Activated CD8-positive, alpha-beta memory T cell treated with anti-CD3 and anti-CD28 coated beads for 36 hours (primary cell): ENCODE results near the gene CR2. TPM values are rescaled to one million over a fixed set of nuclear protein-coding genes. Genes with fewer than 3 reads are reported as not detected.

Experiments
- total RNA-seq, 2 experiments: library from RNA; stranded (reverse); gene quantifications; one replicate each; pipeline ENCODE4 v1.2.3, GENCODE V29; 2021

Gene CR2
- total RNA-seq, 2 experiments from 2014 or later, result 0.42 to 0.48 TPM

Other genes with a start within 250 kb of the CR2 start
- 100 to 1,000 TPM; 103 TPM for gene CD55, start 132.7 kb upstream of the CR2 start, total RNA-seq
- gene CR1, start 41.8 kb downstream of the CR2 start, total RNA-seq, result under 1 TPM in 1 of 2 experiments, not detected in 1; 0.08 TPM
- gene CR1L, start 190.8 kb downstream of the CR2 start, total RNA-seq, result not detected